ENCODE measurements around the gene SH3GL1.

Gene SH3GL1

GRCh38 chr19:4380254-4380727, 20.1 kb downstream of the SH3GL1 start:
- DNase-seq: peak in 1 of 42 donors; percentile 12

GRCh38 chr19:4379383-4380253, 20.7 kb downstream of the SH3GL1 start:
- DNase-seq: peak in 11 of 42 donors; percentile 18 to 68 (median 51)
- intact Hi-C loops (cut with DNase I): no loop called here

More at GRCh38 chr19:4380254-4380727, 20.1 kb downstream of the SH3GL1 start:
- intact Hi-C loops (cut with DNase I): no loop called here

- intact Hi-C loops (cut with DNase I): no loop called here
- DNase-seq: no peak
Measured at GRCh38 chr19:4378886-4379285, 21.5 kb downstream of the SH3GL1 start.

- intact Hi-C loops (cut with DNase I): no loop called here
- peak in 1 of 42 donors; percentile 7 for DNase-seq
Measured at GRCh38 chr19:4376991-4377781, 23.2 kb downstream of the SH3GL1 start.

GRCh38 chr19:4376671-4376990, 23.7 kb downstream of the SH3GL1 start:
- intact Hi-C loops (cut with DNase I): no loop called here

GRCh38 chr19:4376028-4376670, 24.2 kb downstream of the SH3GL1 start:
- DNase-seq: peak in 1 of 42 donors; percentile 8
- intact Hi-C loops (cut with DNase I): no loop called here

More at GRCh38 chr19:4376671-4376990, 23.7 kb downstream of the SH3GL1 start:
- DNase-seq: no peak

GRCh38 chr19:4375164-4376027, 25.0 kb downstream of the SH3GL1 start:
- peak in 33 of 42 donors; percentile 40 to 80 (median 65) for DNase-seq
- intact Hi-C loops (cut with DNase I): no loop called here

GRCh38 chr19:4374498-4375163, 25.7 kb downstream of the SH3GL1 start:
- intact Hi-C loops (cut with DNase I): no loop called here

GRCh38 chr19:4373601-4374497, 26.5 kb downstream of the SH3GL1 start:
- DNase-seq: peak in 39 of 42 donors; percentile 38 to 82 (median 66)

More at GRCh38 chr19:4374498-4375163, 25.7 kb downstream of the SH3GL1 start:
- DNase-seq: peak in 5 of 42 donors; percentile 39 to 70 (median 49)

GRCh38 chr19:4373013-4373367, 27.4 kb downstream of the SH3GL1 start:
- DNase-seq: no peak
- intact Hi-C loops (cut with DNase I): no loop called here

More at GRCh38 chr19:4373601-4374497, 26.5 kb downstream of the SH3GL1 start:
- intact Hi-C loops (cut with DNase I): no loop called here

- no peak for DNase-seq
- intact Hi-C loops (cut with DNase I): no loop called here
Measured at GRCh38 chr19:4372165-4373012, 28.0 kb downstream of the SH3GL1 start.

GRCh38 chr19:4371247-4372164, 28.8 kb downstream of the SH3GL1 start:
- intact Hi-C loops (cut with DNase I): no loop called here
- DNase-seq: no peak

GRCh38 chr19:4370418-4371041, 29.8 kb downstream of the SH3GL1 start:
- intact Hi-C loops (cut with DNase I): no loop called here

GRCh38 chr19:4369888-4370260, 30.5 kb downstream of the SH3GL1 start:
- intact Hi-C loops (cut with DNase I): no loop called here
- DNase-seq: peak in 40 of 42 donors; percentile 45 to 85 (median 69)

More at GRCh38 chr19:4370418-4371041, 29.8 kb downstream of the SH3GL1 start:
- DNase-seq: no peak

All from head of caudate nucleus (tissue), 42 donors.